Measurements from ENCODE around the gene SMAD6.

The SMAD6 gene

DNA sequence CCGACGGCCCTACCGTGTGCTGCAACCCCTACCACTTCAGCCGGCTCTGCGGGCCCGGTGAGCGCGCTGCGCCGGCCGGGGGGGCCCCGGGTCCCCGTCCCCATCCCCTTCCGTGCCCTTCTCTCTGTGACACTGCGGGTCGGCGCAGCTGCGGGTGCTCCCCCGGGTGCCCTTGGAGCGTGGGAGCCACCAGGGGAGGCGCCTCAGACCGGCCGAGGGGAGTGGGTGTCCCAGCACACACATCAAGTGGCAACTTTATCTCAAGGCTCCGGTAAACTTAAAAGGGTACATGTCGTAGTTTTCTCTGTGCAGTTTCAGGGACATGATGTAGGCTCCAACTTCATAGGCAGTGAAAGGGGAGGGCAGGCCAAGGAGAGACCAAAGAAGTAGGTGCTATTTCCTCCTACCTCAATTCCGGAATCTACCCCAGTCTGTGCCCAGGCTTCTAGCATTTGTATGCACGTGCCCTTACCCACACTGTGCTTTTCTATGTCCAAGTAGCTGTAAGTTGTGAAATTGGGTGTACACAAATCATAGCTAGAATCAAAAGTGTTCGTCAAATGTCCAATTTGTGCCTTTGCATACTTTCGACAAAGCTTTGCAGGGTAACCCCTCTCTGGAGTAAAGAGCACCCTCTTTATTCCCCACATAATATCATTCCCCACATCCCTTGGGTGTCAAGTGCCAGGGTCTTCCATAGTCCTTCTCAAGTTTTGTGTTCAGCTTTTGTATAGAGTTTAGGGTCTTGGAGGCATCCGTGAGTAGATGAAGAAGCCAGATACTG lies 2.2 kb downstream of the SMAD6 start:
- DNase-seq, result no peak

DNA sequence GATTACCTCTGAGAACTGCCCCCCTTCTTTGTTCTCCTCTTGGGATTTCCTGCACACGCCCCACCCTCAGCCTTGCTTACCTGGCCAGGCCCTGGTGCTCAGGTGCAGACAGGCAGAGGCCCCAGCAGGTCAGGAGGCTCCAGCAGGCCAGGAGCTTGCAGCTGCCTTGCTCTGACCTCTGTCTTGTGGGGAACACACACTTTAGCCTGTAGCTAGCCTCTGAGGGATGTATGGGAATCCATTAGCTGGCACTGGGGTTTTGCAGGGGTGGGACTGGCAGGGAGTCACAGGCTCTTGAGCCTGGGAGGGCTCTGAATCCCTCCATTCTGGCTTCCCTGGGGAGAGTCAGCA lies 2.7 kb downstream of the SMAD6 start:
- DNase-seq, result no peak

DNA sequence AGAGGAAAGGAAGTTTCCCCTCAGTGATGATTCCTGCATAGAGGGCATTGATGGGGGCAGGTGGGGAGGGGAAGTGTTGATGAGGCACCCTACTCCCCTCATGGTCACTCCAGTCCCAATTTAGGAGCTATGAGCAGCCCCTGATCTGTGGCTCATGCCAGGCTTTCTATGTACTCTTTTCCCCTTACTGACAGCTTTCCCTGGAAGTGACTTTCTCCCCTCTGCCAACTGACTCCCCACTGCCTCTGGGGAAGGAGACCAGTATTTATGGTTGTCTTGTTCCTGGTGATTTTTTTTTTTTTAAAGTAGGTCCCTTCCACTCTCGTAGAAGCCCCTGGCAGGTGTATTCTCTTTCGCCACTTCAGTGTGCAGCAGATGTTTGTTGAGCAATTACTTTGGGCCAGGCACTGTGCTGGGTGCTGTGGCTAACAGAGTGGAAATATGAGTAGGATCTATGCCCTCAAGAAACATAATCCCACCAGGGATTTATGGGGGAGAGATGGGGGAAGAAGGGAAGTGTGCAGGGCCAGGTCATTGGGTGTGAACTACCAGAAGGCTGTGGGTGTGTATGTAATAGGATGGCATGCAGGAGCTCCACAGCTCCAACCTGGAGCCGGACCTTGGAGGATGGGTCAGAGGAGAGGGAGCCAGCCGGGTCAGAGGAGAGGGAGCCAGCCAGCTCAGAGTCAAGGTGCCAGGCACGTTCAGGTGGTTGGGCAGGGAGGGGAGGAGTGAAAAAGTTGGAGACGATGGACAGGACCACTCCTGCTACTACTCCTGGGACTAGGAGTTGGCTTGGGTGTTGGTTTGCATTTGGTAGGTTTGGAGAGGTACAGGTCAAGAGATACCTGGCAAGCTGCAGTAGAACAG lies 3.5 kb downstream of the SMAD6 start:
- no peak for DNase-seq

DNA sequence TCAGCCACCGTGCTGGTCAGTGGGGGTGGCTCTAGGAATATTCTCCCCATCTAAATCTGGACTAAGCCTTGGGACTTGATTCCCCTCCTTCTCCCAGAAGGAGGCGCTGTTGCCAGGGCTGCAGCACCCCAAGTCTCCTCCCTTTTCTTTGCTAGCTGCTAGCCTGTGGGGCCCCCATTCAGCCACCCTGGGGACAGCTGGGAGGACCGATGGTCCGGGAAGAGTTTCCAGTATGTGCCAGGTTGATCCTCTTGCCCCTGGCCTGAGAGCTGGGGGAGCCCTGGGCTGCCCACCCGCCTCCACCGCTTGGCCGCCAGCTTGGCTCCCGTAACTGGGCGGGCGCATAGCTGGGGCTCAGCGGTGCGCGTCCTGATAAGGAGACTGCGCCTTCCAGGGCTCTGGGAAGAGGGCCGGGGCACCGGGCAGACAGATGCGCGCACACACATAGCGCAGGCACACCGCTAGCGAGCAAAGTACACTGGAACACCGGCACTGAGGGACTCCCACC lies 4.2 kb downstream of the SMAD6 start:
- DNase-seq, result no peak

DNA sequence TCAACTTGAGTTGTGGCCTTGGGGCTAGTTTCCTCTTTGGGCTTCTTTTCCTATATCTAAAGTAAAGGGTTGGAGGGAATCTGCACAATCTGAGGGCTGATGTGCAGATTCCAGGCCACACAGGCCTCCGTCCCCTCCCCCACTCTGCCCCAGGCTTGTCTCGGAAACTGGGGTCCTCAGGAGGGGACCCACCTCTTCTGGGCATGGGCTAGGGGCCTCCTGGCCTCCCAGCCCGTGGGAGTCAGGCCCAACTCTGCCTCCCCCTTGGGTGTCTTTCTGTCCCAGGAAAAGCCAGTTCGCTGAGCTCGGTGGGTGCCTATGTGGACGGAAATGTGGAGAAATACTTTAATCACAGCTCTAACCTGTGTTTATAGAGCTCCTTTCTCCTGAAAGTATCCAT lies 4.8 kb downstream of the SMAD6 start:
- DNase-seq, result no peak

DNA sequence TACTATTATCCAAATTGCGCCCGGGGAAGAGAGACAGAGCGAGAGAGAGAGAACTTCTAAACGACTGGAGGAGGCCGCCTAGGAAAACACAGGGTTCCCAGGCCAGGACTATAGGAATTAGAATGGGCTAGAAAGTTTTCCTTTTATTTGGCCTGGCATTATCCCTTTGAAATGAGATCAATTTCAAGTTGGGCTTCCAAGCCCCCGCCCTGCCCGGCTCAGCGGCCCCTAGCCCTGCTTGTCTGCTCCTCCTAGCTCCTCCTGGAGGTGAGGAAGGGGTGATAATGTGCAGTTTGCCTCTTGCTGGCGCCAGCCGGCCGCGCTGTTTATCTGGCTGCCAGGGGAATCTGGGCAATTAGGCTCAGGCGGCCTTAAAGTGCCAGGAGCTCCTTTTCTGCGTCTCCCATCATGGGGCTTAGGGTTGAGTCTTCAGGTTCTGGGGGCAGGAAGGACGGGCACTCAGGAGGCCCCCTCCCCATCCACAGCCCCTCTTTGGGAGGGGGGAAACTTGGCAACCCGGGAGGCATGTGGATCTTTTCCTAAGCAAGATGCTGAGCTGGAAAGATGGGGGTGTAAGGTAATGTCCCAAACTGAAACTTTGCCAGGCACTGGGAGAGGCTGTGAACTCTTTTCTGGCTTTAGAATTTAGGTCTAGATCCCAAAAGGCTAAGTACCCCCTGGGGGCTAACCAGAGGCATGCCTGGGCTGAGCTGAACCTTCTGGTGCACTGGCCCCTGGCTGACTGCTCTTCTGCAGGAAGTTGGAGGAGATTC lies 5.5 kb downstream of the SMAD6 start:
- no peak for DNase-seq

DNA sequence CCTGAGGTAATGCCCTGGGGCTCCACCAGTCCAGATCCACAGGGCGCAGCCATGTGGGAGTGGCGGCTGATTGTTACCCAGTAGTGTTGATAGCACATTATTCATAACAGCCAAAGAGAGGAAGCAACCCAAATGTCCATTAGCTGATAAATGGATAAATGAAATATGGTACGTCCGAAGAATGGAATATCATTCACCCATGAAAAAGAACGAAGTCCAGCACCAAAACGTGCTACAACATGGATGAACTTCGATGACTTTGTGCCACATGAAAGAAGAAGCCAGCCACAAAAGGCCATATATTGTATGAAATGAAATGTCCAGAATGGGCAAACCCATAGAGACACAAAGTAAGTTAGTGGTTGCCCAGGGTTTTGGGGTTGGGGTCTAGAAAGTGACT lies 6.4 kb downstream of the SMAD6 start:
- DNase-seq, result no peak

DNA sequence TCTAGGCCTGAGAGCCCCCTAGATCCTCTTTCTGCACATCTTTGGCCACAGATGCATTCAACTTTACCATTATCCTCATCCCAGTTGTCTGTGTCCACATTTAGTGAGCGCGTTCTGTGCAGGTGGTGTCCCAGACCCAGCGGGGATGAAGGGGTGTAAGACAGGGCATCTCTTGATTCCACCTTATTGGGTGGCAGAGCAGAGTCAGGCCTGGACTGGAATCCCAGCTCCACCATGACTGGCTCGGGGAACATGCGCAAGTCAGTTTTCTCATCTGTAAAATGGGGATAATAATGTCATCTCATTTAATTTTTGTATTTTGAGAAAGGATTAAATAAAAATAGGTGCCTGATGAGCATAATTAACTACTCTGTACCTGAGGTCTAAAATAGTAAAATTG lies 7.8 kb downstream of the SMAD6 start:
- no peak for DNase-seq

DNA sequence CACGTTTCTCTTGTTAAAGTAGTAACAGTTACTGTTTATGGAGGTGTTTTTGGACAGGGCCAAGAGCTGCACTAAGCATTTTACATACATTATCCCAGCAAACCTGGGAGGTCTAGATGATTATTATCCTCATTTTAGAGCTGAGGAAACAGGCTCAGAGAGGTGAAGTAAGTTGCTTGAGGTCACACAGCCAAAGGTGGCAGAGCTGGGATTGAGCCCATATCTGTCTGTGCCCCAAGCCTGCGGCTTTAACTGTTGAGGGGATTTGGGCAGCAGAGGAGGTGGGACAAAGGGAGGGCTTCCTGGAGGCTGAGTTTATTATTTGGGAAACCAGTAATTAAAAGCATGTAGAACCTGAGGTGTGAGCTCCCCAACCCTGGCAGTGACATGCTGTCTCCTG lies 9.2 kb downstream of the SMAD6 start:
- no peak for DNase-seq

DNA sequence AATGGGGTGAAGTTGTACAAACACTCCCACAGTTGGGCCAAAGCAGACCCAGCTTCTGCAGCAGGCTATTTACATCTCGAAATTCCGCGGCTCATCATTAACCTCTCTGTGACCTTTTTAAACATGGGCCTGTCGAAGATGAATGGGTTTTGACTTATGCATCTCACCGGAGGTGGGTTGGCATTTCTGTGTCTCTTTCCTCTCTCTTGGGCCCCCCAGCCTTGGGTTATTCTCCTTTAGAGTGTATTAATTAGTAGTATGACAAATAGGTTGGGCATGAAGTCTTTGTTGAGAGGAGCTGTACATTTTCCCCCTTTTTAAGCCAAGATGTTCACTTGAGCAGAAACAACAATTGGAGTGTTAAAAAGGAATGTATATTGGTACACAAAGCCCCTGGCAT lies 9.8 kb downstream of the SMAD6 start:
- no peak for DNase-seq

DNA sequence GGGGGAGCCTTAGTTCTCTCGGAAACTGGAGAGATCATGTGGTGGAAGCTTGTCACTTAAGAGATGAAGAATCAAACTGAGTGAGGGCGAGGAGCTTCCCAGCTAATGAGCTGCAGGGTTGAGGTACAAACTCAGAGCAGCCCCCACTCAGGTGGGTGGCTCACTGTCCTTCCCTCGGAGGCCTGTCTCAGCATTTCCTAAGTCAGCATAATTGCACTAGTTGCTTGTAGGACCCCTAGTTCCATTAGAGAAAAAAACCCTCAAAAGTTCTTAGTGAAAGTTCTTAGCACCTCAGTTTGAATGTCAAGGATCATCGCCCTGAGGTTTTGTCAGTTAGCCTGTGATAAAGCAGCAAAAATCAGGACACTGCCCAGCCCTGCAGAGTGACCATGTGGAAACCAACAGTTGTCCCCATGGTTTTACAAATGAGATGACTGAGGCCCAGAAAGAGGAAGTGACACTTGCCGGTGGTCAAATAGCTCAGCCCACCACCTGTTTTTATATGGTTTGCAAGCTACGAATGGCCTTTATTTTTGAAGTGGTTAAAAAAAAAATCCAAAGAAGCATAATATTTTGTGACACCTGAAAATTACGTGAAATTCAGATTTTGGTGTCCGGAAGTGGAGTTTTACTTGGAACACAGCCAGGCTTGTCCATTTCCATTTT lies 11.9 kb downstream of the SMAD6 start:
- DNase-seq, result no peak

DNA sequence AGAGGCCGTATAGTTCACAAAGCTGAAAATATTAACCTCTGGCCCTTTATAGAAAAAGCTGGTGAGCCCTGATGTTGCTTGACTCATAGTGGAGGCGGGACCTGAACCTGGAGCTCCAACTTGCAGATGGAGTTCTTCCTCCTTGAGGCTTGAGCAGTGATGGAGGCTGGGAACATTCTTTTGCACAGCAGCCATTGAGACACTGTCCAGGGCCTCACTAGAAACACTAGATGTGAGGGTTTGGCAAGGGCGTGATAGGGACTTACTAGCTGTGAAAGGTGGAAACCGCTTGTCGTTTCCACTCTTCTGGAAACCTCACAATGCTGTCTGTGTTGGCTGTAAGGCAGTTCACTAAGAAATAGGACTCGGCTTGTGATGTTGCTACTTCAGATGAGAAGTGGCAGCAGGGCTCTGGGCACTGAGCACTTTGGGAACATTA lies 12.5 kb downstream of the SMAD6 start:
- DNase-seq, result no peak

DNA sequence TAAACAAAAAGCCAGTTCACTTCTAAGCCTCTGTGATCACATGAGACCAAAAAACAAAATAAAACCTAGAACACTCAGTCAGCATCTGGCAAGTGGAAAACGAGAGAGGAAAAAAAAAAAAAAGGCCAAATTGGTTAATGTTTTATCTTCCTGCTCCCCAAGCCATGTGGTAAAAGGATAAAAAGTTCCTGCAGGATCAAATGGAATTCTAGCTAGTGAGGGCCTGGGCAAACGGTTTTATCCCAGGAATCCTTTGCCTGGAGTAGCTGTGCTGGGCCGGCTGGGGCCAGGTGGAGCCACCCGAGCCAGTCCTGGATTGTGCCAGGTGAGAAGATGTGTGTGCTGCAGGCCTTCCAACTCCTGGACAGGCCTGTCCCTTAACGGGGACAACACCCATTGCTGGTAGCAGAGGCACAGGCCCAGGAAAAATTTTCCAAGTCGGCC lies 13.2 kb downstream of the SMAD6 start:
- DNase-seq, result no peak

DNA sequence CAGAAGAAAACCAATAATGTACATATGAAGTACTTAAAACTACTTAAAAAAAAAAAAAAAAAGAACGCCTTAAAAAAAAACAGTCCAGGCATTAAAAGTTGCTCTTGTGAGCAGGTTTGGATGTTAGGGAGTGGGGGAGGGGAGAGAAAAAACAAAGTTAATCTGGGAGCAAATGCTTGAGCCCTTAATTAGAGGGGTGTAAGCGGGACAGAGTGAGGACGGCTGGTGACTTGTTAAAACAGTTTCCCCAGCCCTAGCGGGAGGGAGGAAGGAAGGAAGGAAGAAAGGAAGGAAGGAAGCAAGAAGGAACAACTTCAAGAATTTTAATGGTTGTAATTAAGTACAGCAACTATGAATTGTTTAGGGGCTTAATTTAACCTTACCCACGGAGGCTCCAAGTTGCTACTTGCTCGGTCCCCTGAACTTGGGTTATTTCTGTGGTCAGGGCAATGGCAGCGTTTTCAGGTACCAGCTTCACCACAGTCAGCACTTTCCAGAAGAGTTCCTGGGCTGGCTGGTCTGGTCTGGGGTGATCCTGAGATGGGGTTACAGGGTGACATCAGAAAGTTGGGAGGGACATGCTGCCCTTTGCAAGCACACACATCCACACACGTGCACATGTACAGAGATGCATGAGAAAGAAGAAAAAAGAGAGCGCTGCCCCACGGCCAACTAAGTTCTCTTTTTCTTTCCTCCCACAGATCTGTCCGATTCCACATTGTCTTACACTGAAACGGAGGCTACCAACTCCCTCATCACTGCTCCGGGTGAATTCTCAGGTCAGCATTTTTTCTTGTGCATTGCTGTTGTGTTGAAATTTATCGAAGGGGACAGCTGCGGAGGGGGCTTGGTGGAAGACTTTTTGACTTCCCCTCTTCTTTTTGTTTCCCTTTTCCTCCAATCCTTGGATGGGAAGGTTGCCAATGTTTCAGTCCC lies 14.0 kb downstream of the SMAD6 start:
- DNase-seq, result no peak

DNA sequence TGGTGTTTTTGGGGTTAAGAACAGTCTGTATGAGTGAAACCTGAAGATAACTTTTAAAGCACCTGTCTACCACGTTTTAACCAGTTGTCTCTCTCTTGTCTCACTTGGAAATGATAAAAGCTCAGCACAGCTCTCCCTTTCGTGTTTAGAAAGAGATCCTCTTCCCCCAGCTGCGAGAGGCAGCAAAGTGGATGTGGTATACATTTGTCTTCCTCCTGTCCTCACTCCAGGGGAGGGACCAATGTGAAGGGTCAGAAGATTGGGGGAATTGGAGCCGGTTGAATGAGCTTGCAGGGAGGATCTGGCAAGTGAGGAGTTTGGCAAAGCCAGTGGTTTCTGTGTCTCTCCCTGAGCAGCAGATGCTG lies 14.6 kb downstream of the SMAD6 start:
- no peak for DNase-seq

DNA sequence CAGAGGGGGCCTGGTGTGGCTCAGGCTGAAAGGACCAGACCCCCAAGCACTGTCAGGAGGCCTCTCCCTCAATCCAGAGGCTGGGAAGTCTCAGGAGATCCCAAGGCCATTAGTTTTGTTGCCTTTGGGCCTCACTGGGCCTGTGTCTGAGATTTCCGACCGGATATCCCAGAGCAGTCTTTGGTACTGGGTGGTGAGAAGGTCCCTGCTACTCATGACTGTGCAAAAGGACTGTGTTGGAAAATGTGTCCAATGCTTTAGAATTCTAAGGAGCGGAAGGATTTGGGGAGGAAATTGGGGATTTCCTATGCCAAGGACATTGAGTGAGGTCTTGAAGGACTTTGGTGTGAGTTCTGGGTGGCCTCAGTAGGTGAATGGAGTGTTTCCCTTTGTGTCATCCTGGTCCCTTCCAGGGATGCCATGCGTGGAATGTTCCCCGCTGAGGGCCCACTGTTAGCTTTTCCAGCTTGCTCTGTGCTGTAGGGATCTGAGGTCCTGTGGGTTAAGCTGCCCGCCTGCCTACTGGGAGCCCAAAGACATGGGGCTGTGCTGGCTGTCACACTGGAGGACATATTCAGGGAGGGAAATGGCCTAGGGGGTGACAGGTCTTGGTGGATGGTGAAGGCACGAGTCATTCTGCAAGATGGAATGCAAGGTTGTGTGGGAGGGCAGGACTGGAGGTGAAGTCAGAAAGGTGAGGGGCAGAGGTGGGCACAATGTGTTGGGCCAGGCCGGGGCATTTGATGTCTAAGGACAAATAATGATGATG lies 16.4 kb downstream of the SMAD6 start:
- DNase-seq, result no peak

DNA sequence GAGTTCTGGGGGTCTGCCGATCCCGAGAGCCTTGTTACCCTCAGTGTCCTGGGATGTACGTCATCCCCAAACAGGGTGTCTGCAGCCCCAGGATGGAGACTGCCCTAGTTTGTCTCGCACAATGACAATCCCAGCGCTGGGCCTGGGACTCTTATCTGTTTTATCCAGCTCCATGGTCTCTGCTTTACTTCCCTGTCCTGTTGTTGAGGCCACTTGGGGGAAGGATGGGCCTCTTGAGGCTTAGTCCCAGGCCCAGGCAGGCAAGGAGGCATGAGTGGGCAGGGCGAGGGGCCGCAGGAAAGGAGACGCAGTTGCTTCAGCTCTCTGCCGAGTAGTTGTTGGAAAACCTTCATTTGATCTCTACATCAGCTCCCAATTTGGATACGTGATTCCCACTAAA lies 17.4 kb downstream of the SMAD6 start:
- no peak for DNase-seq

DNA sequence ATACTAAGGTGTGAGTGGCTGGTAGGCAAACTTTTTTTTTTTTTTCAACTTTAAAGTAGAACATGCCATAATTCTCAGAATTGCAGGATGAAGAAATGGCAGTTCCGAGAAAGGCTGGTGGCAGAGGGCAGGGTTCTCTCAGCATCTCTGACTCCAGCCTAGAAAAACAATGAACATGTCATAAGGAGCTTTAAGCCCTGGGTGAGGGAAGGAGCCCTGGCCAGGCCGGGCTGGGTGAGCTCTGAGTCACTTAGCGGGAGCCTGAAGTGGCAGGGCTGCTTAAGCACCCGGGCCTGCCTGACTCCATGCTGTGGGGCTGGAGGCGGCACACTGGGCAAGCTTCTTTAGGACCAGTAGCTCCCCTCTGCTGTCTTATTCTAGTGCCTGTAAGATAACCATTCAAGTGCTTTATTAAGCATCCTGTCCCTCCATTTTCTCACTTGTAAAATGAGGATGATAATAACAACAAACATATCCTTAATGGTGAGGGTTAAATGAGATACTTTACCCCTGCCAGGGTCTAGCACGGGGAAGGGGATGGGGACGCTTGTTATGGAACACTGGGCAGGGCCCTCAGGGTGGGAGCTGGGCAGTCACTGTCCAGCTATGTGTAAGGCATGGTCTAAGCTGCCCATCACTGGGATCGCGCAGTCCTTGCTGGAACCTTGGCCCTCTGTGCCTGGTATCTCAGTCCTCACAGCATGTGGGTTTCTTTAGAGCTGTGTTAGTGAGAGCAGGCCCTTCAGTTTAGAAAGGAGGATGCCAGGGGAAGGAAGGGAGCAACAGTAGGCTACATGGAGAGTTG lies 18.4 kb downstream of the SMAD6 start:
- DNase-seq, result no peak

DNA sequence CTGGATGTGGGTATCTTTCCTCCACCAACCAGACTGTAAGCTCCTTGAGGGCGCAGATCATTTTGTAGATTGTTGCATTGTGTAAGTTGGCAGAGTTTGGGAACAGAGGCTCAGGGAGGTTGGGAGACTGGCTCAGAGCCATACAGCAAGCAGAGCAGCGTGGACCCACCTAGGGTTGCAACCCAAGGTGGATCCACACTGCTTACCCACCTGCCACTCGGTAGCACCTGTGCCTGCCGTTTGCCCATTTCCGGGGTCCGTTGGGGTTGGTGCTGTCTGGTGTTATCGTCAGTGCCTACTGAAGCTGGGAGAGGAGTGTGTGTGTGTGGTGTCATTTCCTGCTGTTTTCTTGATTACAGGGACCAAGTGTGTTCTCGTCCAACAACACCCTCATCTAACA lies 19.0 kb downstream of the SMAD6 start:
- DNase-seq, result no peak

DNA sequence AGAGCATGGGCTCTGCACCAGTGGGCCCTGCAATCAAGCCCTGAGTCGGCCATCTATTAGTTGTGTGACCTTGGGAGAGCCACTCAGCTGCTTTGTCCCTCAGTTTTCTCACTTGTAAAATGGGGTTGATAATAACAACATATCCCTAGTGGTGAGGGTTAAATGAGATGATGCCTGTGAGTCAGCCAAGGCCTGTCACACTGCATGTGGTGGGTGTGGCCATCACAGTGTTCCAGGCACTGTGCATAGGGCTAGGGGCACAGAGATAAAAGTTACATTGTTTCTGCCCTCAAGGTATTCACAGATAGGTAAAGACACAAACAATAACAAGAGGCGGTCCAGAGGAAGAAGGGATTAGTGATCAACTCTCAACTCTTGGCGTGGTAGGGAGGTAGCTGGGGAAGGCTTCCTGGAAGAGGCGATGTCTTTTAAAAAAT lies 19.5 kb downstream of the SMAD6 start:
- DNase-seq, result no peak
